G401 (cell line): ENCODE results near the gene GSTA1. TPM values are rescaled to one million over a fixed set of nuclear protein-coding genes. Genes with fewer than 3 reads are reported as not detected.
"Not testable (repeated sequence)": the region's sequence is repeated elsewhere in the genome, so short reads cannot be mapped to it uniquely, and the experiment has no call there.

Experiments
- DNase-seq: peaks from one replicate; pipeline ENCODE4 v3.0.0-alpha.2; 2015; ENCODE audit warnings: low spot score
- in situ Hi-C: cut with HindIII; loops from 2 replicates; pipeline ENCODE4 v1.10.0; 2016; ENCODE audit warnings: low sequenced_read_pairs, mixed read lengths
- total RNA-seq: library from RNA; depleted of rRNA; stranded (reverse); fragments of >200 nt; shearing (Covaris generic); gene quantifications from 2 replicates; pipeline ENCODE4 v1.2.3, GENCODE V29; 2014

GSTA1 gene
- total RNA-seq, 1 experiment from 2014 or later: not detected

GRCh38 chr6:52814545-52814944 lies 10.9 kb upstream of the GSTA1 start:
- in situ Hi-C loops, DNase-seq: not testable (repeated sequence)

- in situ Hi-C loops, DNase-seq: not testable (repeated sequence)
Measured at GRCh38 chr6:52809777-52810176, 6.2 kb upstream of the GSTA1 start.

GRCh38 chr6:52808660-52809059 lies 5.0 kb upstream of the GSTA1 start:
- no peak for DNase-seq
- in situ Hi-C loops: no loop called here

- no peak for DNase-seq
- in situ Hi-C loops: no loop called here
Measured at GRCh38 chr6:52802806-52803205, 810 bp downstream of the GSTA1 start.

- in situ Hi-C loops: no loop called here
- DNase-seq: no peak
Measured at GRCh38 chr6:52801188-52801841, 2.3 kb downstream of the GSTA1 start.

- in situ Hi-C loops: not testable (repeated sequence)
Measured at GRCh38 chr6:52799272-52799671, 4.3 kb downstream of the GSTA1 start.

GRCh38 chr6:52794366-52794765 lies 9.2 kb downstream of the GSTA1 start:
- DNase-seq, in situ Hi-C loops: not testable (repeated sequence)

More at GRCh38 chr6:52799272-52799671, 4.3 kb downstream of the GSTA1 start:
- DNase-seq: not testable (repeated sequence)

GRCh38 chr6:52790861-52791260 lies 12.8 kb downstream of the GSTA1 start:
- DNase-seq: no peak

GRCh38 chr6:52789658-52790057 lies 14.0 kb downstream of the GSTA1 start:
- DNase-seq, in situ Hi-C loops: not testable (repeated sequence)

More at GRCh38 chr6:52790861-52791260, 12.8 kb downstream of the GSTA1 start:
- in situ Hi-C loops: no loop called here

GRCh38 chr6:52788478-52788877 lies 15.1 kb downstream of the GSTA1 start:
- in situ Hi-C loops: no loop called here

GRCh38 chr6:52787917-52788316 lies 15.7 kb downstream of the GSTA1 start:
- in situ Hi-C loops: no loop called here
- DNase-seq: no peak

More at GRCh38 chr6:52788478-52788877, 15.1 kb downstream of the GSTA1 start:
- DNase-seq: no peak

- in situ Hi-C loops: no loop called here
- DNase-seq: no peak
Measured at GRCh38 chr6:52786249-52786956, 17.2 kb downstream of the GSTA1 start.

GRCh38 chr6:52782696-52783274 lies 20.8 kb downstream of the GSTA1 start:
- DNase-seq, in situ Hi-C loops: not testable (repeated sequence)

GRCh38 chr6:52782209-52782608 lies 21.4 kb downstream of the GSTA1 start:
- in situ Hi-C loops, DNase-seq: not testable (repeated sequence)

GRCh38 chr6:52779237-52779636 lies 24.4 kb downstream of the GSTA1 start:
- in situ Hi-C loops: no loop called here
- no peak for DNase-seq

GRCh38 chr6:52776711-52777351 lies 26.8 kb downstream of the GSTA1 start:
- in situ Hi-C loops, DNase-seq: not testable (repeated sequence)

GRCh38 chr6:52769399-52769798 lies 34.2 kb downstream of the GSTA1 start:
- in situ Hi-C loops, DNase-seq: not testable (repeated sequence)

GRCh38 chr6:52767658-52768057 lies 36.0 kb downstream of the GSTA1 start:
- in situ Hi-C loops, DNase-seq: not testable (repeated sequence)

- DNase-seq, in situ Hi-C loops: not testable (repeated sequence)
Measured at GRCh38 chr6:52763322-52763916, 40.2 kb downstream of the GSTA1 start, which contains the start of gene GSTA2. Gene GSTA2 (minus strand): TSS chr6:52763475. CDS start chr6:52757947, 5,528 bp downstream.
